PC-9 (cell line): ENCODE data around the gene NXN. TPM values are rescaled to one million over a fixed set of nuclear protein-coding genes. Genes with fewer than 3 reads are reported as not detected.

ENCODE experiments used
- BruUV-seq: library from RNA; stranded (reverse); fragments of 400-500 nt; replicated peaks from 2 replicates; lab custom pipeline; 2021; lab: Mats Ljungman, UMichigan
- CTCF ChIA-PET: fragments of 300-600 bp; sonication (Branson Sonifier 250); formaldehyde crosslinking; loops from one replicate; lab custom pipeline; 2022; ENCODE audit warnings: antibody characterized with exemption; lab: Charles Lee
- POLR2A ChIA-PET: fragments of 300-600 bp; sonication (Branson Sonifier 250); formaldehyde crosslinking; loops from one replicate; lab custom pipeline; 2022; ENCODE audit warnings: antibody characterized with exemption; ENCODE audit not compliant: unreplicated experiment; lab: Charles Lee
- DNase-seq, 2 experiments: peaks; one replicate each; pipeline versions ENCODE4 v3.0.0 to v3.0.0-alpha.2; 2015 to 2022; ENCODE audit warnings: mixed read lengths in 1 of 2
- H2AFZ ChIP-seq: fragments of 200-600 bp; sonication (generic); 2 replicates; pipeline ENCODE4 v1.8.1; 2017; ENCODE audit warnings: antibody characterized with exemption
- H3F3A ChIP-seq: fragments of 200-600 bp; sonication (generic); 2 replicates; pipeline ENCODE4 v1.8.1; 2017; ENCODE audit warnings: antibody characterized with exemption, mild to moderate bottlenecking, low read depth; ENCODE audit not compliant: insufficient read depth
- H3K27ac ChIP-seq: fragments of 200-600 bp; sonication (generic); 2 replicates; pipeline ENCODE4 v1.6.1; 2016; ENCODE audit warnings: mixed run types
- H3K27me3 ChIP-seq: fragments of 200-600 bp; sonication (generic); 2 replicates; pipeline ENCODE4 v1.6.1; 2016; ENCODE audit warnings: low read depth, mixed run types; ENCODE audit not compliant: insufficient read depth
- H3K36me3 ChIP-seq: fragments of 200-600 bp; sonication (generic); 2 replicates; pipeline ENCODE4 v1.6.1; 2016; ENCODE audit warnings: low read depth, mixed run types
- H3K4me1 ChIP-seq: fragments of 200-600 bp; sonication (generic); replicated peaks from 2 replicates; pipeline ENCODE4 v1.6.1; 2016; ENCODE audit warnings: mixed run types; ENCODE audit not compliant: insufficient read depth
- H3K4me2 ChIP-seq: fragments of 200-600 bp; sonication (generic); 2 replicates; pipeline ENCODE4 v1.6.1; 2017; ENCODE audit warnings: mixed run types
- H3K4me3 ChIP-seq: fragments of 200-600 bp; sonication (generic); 2 replicates; pipeline ENCODE4 v1.6.1; 2016; ENCODE audit warnings: mixed run types
- H3K79me2 ChIP-seq: fragments of 200-600 bp; sonication (generic); 2 replicates; pipeline ENCODE4 v1.6.1; 2017; ENCODE audit warnings: low read depth, mixed run types
- H3K9me2 ChIP-seq: fragments of 200-600 bp; sonication (generic); 2 replicates; pipeline ENCODE4 v1.8.1; 2017; ENCODE audit warnings: mild to moderate bottlenecking; ENCODE audit not compliant: insufficient read depth
- H3K9me3 ChIP-seq: fragments of 200-600 bp; sonication (generic); 2 replicates; pipeline ENCODE4 v1.8.1; 2016; ENCODE audit warnings: low read depth; ENCODE audit not compliant: insufficient read depth
- H4K20me1 ChIP-seq: fragments of 200-600 bp; sonication (generic); 2 replicates; pipeline ENCODE4 v1.8.1; 2017; ENCODE audit not compliant: insufficient read depth
- EZH2 ChIP-seq: fragments of 200-600 bp; sonication (generic); IDR thresholded peaks from 2 replicates; pipeline ENCODE4 v1.8.0; 2017; ENCODE audit warnings: antibody characterized with exemption, low read depth
- intact Hi-C: fragments of 100-400 bp; cut with micrococcal nuclease; formaldehyde crosslinking; loops from one replicate; pipeline ENCODE4 v1.10.0; 2022; ENCODE audit not compliant: unreplicated experiment
- total RNA-seq: library from RNA; stranded (reverse); gene quantifications from 2 replicates; pipeline ENCODE4 v1.2.3, GENCODE V29; 2021
- TF ChIP-seq, protein P1 (sequence below): fragments of 200-600 bp; sonication (generic); conservative IDR thresholded peaks from 2 replicates; pipeline ENCODE4 v1.6.1; 2017; ENCODE audit warnings: mixed run types, antibody characterized with exemption, mild to moderate bottlenecking, moderate library complexity

NXN gene
- total RNA-seq, 1 experiment from 2014 or later: 59.8 TPM

GRCh38 chr17:992933-993332, 13.4 kb upstream of the NXN start:
- POLR2A ChIA-PET: no interaction called here
- no peak for TF ChIP-seq EZH2
- TF ChIP-seq, protein P1, sequence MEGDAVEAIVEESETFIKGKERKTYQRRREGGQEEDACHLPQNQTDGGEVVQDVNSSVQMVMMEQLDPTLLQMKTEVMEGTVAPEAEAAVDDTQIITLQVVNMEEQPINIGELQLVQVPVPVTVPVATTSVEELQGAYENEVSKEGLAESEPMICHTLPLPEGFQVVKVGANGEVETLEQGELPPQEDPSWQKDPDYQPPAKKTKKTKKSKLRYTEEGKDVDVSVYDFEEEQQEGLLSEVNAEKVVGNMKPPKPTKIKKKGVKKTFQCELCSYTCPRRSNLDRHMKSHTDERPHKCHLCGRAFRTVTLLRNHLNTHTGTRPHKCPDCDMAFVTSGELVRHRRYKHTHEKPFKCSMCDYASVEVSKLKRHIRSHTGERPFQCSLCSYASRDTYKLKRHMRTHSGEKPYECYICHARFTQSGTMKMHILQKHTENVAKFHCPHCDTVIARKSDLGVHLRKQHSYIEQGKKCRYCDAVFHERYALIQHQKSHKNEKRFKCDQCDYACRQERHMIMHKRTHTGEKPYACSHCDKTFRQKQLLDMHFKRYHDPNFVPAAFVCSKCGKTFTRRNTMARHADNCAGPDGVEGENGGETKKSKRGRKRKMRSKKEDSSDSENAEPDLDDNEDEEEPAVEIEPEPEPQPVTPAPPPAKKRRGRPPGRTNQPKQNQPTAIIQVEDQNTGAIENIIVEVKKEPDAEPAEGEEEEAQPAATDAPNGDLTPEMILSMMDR: no peak
- DNase-seq: no peak
- Histone ChIP-seq H3K4me3 (no peak overlapping the region), H3K4me2 (no peak overlapping the region), H4K20me1 (peaks cover 3% of the 10 kb centered on the region; the same call in 1 of the 2 replicates), H2AFZ (no peak overlapping the region), H3K36me3 (no peaks in the 10 kb centered on the region), H3K9me3 (no peaks in the 10 kb centered on the region), H3F3A (no peaks in the 10 kb centered on the region; the same call in 1 of the 2 replicates), H3K27ac (no peak overlapping the region), H3K9me2 (no peaks in the 10 kb centered on the region), H3K27me3 (no peaks in the 10 kb centered on the region), H3K4me1 (peaks cover 3% of the 10 kb centered on the region), H3K79me2 (peaks cover 10% of the 10 kb centered on the region)
- intact Hi-C loops: loop anchor here (10.0 kb wide), 1 partner anchor 608 kb away; no protein-coding TSS in a partner anchor
- BruUV-seq: no TSS peak
- CTCF ChIA-PET: no interaction called here

- Histone ChIP-seq H3K27me3 (no peaks in the 10 kb centered on the region), H3K9me2 (no peaks in the 10 kb centered on the region), H3K79me2 (no peaks in the 10 kb centered on the region), H3K4me2 (no peak overlapping the region), H3K36me3 (no peaks in the 10 kb centered on the region), H3K4me1 (no peaks in the 10 kb centered on the region), H3K4me3 (no peak overlapping the region), H2AFZ (no peak overlapping the region), H4K20me1 (no peaks in the 10 kb centered on the region), H3K9me3 (no peaks in the 10 kb centered on the region), H3F3A (no peaks in the 10 kb centered on the region), H3K27ac (no peak overlapping the region)
- TF ChIP-seq EZH2: no peak
- TF ChIP-seq, protein P1: no peak
- no peak for DNase-seq
- POLR2A ChIA-PET: no interaction called here
- BruUV-seq: no TSS peak
- CTCF ChIA-PET: no interaction called here
- intact Hi-C loops: no loop called here
These were observed 9.0 kb upstream of the NXN start for GRCh38 chr17:988561-988960.

DNA sequence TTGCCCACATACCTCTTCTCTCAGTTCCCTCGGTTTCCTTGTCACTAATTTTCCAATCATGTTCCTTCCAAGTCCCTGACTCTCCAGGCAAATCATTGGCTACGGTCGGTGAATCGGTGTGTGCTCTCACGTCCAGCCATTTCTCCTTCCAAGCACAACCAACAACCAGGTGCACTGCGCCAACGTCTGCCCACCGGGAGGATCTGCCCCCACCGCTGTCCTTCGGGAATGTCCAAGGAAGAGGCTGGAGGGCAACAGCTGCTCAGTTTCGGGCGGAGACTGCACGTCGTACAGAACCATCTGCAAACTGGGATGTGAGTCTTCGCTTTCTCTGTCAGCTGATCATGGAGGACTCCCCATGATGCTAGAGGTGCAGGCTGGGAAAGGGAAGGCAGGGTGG, 8.4 kb upstream of the NXN start:
- no peak overlapping the region for H3K4me2 ChIP-seq
- H3K79me2 ChIP-seq: no peaks in the 10 kb centered on the region
- TF ChIP-seq EZH2: no peak
- TF ChIP-seq, protein P1: no peak
- no peak for DNase-seq
- H3K9me3 ChIP-seq: no peaks in the 10 kb centered on the region
- H3K4me3 ChIP-seq: no peak overlapping the region
- H3K9me2 ChIP-seq: no peaks in the 10 kb centered on the region
- no peaks in the 10 kb centered on the region for H3F3A ChIP-seq
- H3K36me3 ChIP-seq: no peaks in the 10 kb centered on the region
- no TSS peak for BruUV-seq
- H2AFZ ChIP-seq: no peak overlapping the region
- H4K20me1 ChIP-seq: no peaks in the 10 kb centered on the region
- POLR2A ChIA-PET: no interaction called here
- H3K4me1 ChIP-seq: no peaks in the 10 kb centered on the region
- H3K27ac ChIP-seq: no peak overlapping the region
- intact Hi-C loops: no loop called here
- CTCF ChIA-PET: no interaction called here
- H3K27me3 ChIP-seq: no peaks in the 10 kb centered on the region
